GM19438 (cell line): ENCODE results near the gene TTC17.
"Not testable (repeated sequence)": the region's sequence is repeated elsewhere in the genome, so short reads cannot be mapped to it uniquely, and the experiment has no call there.

Experiments used
- ATAC-seq: cut with Tn5 transposase; IDR thresholded peaks from one replicate; pipeline ENCODE4 v1.9.1; 2021; ENCODE audit warnings: low read depth; ENCODE audit not compliant: unreplicated experiment

Gene TTC17

DNA sequence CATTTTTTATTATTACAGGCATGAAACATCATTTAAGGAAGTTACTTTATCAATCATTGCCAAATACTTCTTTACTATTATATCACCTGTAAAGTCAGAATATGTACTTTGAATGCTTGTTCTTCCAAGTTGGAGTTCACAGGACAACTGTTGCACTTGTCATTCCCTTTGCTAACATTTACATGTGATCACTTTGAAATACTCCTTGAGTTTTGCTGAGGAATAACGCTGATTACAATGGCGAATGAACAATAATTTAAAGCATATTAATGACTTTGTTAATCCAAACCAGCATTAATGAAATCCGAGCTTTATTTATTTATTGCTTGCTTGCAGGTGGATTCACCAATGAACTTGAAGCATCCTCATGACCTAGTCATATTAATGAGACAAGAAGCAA, 20.2 kb downstream of the TTC17 start:
- no peak for ATAC-seq

DNA sequence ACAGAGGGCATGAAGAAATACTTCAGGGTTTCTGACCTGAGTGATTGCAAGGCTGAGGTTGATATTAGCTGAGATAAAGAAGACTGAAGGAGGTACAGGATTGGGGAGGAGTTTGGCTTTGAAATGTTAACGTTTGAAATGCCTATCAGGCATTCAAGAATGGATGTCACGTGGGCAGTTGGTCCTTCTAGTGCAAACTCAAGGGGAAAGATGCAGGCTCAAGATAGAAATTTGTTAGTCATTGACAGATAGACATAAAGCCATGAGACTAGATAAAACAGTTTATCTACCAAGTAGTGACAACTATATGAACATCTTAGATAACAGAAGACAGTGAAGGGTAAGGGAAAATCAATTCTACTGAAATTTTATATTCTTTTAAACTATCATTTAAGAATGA, 23.1 kb downstream of the TTC17 start:
- no peak for ATAC-seq

DNA sequence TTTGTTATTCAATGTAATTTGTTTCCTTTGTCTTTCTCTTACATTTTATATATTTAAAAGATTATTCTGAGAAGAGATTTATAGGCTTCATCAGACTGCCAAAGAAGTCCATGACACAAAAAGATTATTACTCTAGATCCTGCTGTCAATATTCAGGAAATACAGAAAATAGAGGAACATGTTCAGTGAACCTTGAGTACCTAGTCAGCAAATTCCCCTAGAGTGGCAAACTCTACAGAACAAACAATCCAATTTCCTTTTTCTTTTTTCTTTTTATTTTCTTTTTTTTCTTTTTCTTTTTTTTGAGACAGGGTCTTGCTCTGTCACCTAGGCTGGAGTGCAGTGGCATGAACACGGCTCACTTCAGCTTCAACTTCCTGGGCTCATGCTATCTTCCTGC, 23.9 kb downstream of the TTC17 start:
- no peak for ATAC-seq

DNA sequence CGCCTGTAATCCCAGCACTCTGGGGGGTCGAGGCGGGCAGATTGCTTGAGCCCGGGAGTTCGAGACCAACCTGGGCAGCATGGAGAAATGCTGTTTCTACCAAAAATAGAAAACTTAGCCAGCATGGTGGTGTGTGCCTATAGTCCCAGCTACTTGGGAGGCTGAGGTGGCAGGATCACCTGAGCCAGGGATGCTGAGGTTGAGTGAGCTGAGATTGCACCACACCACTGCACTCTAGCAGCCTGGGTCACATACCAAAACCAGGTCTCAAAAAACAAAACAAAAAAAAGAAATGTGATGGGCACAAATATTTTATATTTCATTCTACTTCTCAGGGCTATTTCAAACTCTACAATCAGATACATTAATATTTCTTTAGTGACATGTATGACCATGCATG, 25.7 kb downstream of the TTC17 start:
- ATAC-seq: no peak

DNA sequence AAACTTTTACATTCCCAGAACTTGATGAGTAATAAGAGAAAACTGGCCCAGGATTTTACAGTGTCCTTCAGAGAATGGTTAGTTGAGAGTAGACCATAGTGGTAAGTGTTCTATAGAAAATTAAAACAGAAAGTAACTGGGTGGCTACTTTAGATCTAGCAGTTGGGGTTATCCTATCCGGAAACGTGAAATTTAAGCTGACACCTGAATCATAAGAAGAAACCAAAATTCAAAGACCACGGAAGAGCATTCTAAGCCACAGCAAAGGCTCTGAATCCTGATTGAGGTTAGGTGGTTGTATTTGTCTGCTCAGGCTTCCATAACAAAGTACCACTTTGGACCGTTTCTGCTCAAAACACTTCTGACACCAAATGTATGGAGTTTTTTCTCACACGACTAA, 34.0 kb downstream of the TTC17 start:
- no peak for ATAC-seq

DNA sequence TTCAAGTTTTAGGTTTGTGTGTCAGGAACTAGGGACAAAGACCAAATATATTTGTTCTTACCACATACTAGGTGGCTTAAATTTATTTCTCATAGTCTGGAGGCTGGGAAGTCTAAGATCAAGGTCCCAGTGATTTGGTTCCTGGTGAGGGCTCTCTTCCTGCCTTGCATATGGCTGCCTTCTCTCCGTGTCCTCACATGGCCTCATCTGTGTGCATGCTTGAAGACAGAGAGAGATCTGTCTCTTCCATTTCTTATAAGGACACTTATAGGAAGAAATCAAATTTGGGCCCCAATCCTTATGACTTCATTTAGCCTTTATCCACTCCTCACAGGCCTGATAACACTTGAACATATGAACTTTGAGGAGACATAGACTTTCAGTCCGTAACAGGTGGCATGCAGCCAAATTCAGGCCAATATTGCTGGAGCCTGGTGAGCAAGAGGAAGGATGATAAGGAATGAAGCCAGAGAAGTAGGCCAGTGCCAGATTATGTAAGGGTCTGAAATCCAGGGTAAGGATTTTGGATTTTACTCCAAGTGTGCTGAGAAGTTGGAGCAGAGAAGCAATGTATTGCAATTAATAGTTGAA, 35.1 kb downstream of the TTC17 start:
- no peak for ATAC-seq

DNA sequence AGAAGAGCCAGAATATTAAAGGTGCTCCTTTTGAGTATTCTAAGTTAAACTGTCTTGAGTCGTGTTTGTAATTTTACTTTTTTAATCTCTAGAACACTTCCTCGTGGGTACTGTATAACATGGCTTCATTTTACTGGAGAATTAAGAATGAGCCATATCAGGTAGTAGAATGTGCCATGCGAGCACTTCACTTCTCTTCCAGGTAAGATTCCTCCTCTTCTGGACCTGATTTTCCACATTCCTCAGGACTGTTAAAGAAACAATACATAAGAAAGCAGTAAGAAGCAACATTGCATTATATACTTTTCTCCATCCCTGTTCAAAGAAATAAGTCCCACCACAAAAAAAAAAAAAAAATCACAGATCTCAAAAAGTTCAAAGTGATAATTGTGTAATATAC, 37.9 kb downstream of the TTC17 start:
- no peak for ATAC-seq

DNA sequence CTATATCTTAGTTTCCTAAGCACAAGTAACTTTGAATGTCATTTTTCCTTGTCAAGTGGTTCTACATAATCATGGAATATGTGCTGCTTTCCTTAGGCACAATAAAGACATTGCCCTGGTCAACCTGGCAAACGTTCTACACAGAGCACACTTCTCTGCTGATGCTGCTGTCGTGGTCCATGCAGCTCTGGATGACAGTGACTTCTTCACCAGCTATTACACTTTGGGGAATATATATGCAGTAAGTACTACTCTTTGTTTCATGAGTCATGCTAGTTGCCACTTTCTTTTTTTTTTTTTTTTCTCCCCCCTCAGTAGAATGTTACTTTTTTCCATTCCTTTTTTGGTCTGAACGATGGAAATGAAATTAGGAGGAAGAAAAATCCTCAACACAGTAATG, 38.5 kb downstream of the TTC17 start:
- no peak for ATAC-seq

DNA sequence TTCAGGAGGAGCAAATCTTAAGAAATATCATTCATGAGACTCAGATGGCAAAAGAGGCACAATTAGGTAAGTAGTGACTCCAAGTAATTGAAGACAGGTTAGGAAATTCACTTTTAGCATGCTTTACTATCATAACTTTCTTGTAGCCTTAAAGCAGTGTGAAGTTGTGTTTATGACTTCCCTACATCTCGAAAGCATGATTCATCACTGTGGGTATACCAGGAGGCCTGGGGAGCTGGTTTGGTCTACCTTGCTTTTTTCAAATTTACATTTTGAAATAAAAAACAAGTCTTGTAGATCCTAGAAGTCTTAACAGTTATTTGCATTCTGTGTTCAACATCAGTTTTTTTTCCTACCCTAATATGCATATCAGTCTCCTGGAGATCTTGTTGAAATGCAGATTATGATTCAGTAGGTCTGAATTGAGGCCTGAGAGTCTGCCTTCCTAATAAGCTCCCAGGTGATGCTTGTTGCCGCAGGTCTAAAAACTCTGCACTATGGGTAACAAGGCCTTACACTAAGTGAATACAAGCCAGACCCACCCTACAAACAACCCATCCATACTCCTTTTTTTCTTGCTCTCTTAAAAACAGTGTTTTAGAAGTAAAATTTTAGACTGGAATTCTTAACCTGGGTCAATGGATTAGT, 41.4 kb downstream of the TTC17 start:
- no peak for ATAC-seq

DNA sequence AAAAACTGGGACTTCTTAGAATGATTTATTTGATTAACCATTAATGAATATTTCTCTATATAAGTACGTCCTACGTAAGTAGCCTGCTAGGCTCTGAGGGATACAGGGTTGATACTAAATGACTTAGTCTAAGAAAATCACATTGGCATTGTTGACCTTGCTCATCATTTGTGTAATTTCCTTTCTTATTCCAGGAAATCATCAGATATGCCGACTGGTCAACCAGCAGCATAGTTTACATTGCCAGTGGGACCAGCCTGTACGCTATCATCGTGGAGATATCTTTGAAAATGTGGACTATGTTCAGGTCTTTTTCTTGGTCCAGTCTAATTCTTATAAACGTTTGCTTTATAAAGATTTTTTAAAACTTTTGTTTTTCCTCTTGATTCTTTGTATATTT, 42.5 kb downstream of the TTC17 start:
- ATAC-seq: no peak

DNA sequence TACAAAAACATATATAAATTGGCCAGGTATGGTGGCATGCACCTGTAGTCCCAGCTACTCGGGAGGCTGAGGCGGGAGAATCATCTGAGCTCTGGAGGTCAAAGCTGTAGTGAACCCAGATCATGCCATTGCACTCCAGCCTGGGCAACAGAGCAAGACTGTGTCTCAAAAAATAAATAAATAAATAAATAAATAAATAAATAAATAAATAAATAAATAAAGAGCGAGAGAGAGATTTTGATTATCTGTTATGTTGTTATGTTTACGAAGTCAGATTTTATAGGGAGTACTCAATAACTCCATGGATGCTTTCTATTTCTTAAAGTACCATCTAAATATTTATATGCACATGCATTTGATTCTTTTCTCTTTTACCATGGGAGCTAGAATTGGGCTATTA, 43.1 kb downstream of the TTC17 start:
- not testable (repeated sequence) for ATAC-seq

DNA sequence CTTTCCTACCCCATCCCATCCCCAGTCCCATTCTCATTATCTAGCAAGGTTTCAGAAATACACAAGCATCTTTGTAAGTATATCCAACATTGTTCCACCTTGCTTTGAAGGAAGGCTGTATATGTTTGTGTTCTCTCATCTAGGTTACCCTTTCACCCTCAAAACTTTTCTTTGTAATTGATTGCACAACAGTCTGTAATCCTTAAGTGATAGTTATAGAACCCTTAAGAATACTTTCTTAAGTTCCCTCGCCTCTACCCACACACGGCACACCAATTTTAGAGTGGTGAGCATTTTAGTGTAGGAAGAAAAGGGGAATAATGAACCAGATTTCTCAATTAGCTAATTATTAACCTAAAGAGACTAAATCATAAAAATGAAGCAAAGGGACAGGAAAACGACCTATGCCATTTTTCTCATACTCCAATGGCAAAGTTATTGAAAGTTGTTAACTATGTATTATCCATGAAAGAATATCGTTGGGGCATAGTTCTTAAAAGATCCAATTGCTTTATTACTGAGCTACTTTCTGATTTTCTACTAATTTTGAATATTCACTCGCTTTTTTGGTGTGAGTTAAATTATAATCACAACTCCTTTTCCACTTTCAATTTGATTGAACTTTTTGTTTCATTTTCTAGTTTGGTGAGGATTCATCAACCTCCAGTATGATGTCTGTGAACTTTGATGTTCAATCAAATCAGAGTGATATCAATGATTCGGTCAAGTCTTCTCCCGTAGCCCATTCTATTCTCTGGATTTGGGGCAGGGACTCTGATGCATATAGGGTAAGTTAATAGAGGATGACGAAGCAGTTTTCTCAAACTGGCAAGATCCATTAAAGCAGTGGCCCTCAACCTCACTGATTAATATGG, 44.9 kb downstream of the TTC17 start:
- ATAC-seq: no peak

DNA sequence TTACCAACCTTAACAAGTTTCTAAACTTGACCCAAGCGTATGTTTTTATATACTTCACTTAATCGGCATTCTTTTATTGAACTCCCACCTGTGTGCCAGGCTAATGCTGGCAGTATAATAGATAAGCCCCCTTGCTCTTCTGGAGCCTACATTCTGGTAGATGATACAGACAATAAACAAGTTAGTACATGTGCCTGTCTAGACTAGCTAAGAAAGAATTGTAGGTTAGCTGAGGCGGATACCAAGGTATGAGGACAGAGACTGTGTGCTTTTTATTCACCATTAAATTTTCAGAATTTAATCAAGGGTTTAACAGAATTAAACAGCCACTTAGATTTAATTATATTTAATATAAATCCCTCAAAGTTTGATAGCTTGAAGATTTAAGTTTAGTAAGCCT, 45.7 kb downstream of the TTC17 start:
- no peak for ATAC-seq

DNA sequence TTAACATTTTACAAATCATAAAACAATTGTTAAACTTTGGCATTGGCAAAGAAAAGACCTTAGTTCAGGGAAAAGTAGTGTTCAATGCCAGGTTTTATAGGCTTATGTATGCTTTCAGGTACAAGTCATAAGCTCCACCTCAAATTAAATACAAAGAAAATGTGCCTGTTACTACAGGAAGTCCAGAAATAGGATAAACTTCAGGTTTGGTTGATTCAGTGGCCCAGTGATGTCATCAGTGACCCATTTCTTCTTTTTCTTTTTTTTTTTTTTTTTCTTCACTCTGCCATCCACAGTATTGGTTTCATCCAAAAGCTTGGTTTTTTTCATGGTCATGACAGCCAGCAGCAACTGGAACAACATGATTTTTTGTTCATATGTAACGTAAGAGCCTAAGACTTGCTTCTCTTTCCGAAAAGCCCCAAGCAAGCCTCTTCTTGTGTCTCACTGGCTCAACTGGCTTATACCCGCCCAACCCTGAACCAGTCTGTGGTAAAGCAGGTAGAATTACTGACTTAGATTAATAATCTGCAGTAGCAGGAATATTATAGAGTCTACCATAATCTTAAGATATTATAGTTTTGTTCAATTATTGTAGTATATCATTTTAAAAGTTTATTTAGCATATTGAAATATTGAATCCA, 46.2 kb downstream of the TTC17 start:
- no peak for ATAC-seq

DNA sequence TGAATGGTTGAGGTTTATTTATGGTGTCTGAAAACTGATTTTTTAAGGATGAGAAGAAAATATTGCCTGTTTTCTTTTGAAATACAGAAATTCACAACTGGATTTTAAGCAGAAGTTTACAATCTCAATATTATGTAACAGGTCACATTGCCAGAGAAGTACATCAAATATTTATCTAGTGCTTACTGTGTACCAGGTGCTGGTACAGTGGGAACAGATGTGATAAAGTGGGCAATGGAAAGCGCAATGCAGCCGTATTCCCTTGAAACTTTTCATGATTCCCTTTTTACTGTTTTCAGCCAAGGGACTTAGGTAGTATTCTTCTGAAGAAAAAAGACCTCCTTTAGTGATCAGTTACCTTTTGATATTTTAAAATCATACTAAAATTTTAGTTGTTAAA, 49.6 kb downstream of the TTC17 start:
- no peak for ATAC-seq

DNA sequence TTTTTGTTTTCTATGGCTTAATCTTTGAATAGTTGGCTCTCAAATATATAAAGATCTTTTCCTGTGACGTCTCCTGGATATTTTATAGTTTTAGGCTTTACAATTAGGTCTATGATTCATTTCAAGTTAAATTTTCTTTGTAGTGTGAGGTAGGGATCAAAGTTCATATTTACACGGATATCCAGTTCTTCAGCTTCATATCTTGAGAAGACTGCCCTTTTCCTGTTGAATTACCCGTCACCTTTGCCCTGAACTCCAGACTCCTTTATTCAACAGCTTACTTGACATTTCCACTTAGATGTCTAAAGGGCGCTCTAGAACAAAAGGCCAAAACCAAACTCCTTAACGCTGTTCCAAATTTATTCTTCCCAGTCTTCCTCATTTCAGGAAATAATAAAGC, 51.7 kb downstream of the TTC17 start:
- ATAC-seq: no peak

DNA sequence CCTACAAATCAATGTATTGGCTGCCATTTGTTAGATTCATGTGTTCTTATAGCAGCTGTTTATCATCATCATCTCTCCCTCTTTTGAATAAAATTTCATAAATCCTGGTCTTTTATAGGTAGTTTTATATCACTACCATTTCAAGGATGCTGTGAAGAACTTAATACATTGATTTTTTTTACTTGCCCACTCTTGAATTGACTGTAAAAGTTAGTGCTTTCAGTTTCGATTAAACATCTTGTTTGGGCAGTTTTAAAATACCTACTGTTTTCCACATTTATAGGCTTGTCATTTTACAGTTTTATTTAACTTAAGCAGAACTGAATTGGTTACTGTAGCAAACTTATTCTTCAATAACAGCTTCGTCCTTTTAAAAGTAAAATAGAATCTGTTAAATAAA, 59.5 kb downstream of the TTC17 start:
- no peak for ATAC-seq

DNA sequence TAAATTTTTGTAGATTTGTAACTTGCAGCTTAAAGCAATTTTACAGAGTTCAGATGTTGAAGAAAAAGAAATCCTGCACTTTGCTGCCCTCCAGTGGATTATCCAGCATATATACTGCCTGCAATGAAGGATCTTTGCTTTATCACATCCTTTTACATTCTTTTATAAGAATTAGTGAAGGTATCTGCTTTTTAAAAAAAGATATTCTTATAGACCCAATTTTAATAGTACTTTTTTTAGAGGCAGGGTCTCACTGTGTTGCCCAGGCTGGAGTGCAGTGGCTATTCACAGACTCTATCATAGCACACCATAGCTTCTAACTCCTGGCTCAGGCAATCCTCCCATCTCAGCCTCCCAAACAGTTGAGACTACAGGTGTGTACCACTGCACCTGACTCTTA, 60.7 kb downstream of the TTC17 start:
- no peak for ATAC-seq

DNA sequence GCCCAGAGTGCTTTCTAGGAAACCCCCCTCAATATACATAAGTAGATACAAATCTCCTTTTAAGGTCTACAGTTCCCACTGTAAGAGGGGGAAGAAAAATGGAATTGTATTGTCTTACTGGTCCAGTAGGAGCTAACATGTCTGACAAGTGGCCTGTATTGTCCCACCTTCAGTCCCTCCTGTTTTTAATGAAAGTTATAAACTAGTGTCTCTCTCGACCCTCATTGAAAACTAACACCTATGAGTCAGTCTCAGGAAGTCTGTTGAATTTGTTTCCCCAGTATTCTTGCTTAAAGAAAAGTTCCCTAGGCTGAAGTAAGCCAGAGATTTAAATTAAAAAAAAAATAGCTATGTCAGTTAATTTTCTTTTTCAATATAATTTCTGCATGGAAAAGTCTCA, 69.3 kb downstream of the TTC17 start:
- no peak for ATAC-seq

DNA sequence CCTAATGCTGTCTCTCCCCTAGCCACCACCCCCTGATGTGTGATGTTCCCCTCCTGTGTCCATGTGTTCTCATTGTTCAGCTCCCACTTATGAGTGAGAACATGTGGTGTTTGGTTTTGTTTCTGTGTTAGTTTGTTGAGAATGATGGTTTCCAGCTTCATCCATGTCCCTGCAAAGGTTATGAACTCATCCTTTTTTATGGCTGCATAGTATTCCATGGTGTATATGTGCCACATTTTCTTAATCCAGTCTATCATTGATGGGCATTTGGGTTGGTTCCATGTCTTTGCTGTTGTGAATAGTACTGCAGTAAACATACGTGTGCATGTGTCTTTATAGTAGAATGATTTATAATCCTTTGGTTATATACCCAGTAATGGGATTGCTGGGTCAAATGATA, 72.2 kb downstream of the TTC17 start:
- ATAC-seq: not testable (repeated sequence)

DNA sequence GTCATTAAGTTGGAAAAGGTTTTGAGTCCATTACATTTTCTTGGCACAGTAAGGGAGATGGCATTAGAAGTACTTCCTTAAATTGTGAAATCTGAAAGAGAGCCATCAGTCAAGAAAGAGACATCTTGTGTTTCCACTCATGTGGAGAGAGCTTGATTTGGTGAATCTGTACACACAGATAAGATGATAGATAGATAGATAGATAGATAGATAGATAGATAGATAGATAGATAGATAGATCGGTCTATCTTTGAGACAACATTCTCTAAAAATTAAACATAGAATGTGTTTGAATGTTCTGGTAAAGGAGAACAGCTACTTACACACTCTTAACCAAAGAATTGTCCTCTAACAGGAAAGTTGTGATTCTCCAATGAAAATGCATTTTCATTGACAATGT, 76.2 kb downstream of the TTC17 start:
- ATAC-seq: no peak
